Measurements from ENCODE around the gene UBE2Z. TPM values are rescaled to one million over a fixed set of nuclear protein-coding genes. Genes with fewer than 3 reads are reported as not detected.

UBE2Z gene
- total RNA-seq, 2 donors from 2014 or later = 28.3 to 47.1 TPM

GRCh38 chr17:48928876-48929811, 20.9 kb downstream of the UBE2Z start:
- 89 to 91% methylated on average over 6 of the region's 6 CpGs for WGBS, 2 donors
- intact Hi-C loops (cut with DNase I) = no loop called here
- H3K27ac ChIP-seq = no peak overlapping the region
- H3K27me3 ChIP-seq = no peaks in the 10 kb centered on the region
- peaks cover 7 to 27% of the 10 kb centered on the region in 2 donors for H3K36me3 ChIP-seq (replicated peaks in 1 of 2; ENCODE audit: insufficient read depth in 1 of 2, low read depth in 2 of 2)
- TF ChIP-seq, protein P1, sequence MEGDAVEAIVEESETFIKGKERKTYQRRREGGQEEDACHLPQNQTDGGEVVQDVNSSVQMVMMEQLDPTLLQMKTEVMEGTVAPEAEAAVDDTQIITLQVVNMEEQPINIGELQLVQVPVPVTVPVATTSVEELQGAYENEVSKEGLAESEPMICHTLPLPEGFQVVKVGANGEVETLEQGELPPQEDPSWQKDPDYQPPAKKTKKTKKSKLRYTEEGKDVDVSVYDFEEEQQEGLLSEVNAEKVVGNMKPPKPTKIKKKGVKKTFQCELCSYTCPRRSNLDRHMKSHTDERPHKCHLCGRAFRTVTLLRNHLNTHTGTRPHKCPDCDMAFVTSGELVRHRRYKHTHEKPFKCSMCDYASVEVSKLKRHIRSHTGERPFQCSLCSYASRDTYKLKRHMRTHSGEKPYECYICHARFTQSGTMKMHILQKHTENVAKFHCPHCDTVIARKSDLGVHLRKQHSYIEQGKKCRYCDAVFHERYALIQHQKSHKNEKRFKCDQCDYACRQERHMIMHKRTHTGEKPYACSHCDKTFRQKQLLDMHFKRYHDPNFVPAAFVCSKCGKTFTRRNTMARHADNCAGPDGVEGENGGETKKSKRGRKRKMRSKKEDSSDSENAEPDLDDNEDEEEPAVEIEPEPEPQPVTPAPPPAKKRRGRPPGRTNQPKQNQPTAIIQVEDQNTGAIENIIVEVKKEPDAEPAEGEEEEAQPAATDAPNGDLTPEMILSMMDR (IDR thresholded peaks at IDR 0.05) = no peak
- no peak for TF ChIP-seq POLR2A (IDR thresholded peaks at IDR 0.05)
- H3K4me3 ChIP-seq = no peak overlapping the region
- DNase-seq (no peak), ATAC-seq (no peak)
- peaks cover 8% of the 10 kb centered on the region for H3K4me1 ChIP-seq
- no peaks in the 10 kb centered on the region for H3K9me3 ChIP-seq

- no peak overlapping the region for H3K27ac ChIP-seq
- H3K9me3 ChIP-seq = no peaks in the 10 kb centered on the region
- ATAC-seq (no peak), DNase-seq (no peak)
- no peaks in the 10 kb centered on the region for H3K27me3 ChIP-seq
- H3K4me1 ChIP-seq = peaks cover 8% of the 10 kb centered on the region
- TF ChIP-seq, protein P1 (IDR thresholded peaks at IDR 0.05) = no peak
- TF ChIP-seq POLR2A (IDR thresholded peaks at IDR 0.05) = no peak
- no peak overlapping the region for H3K4me3 ChIP-seq
- peaks cover 7 to 24% of the 10 kb centered on the region in 2 donors for H3K36me3 ChIP-seq (replicated peaks in 1 of 2; ENCODE audit: insufficient read depth in 1 of 2, low read depth in 2 of 2)
- intact Hi-C loops (cut with DNase I) = no loop called here
- WGBS, 2 donors = 56 to 72% methylated on average over 1 of the region's 1 CpG
These were observed 21.6 kb downstream of the UBE2Z start for GRCh38 chr17:48929812-48930165.

GRCh38 chr17:48930435-48930873, 22.2 kb downstream of the UBE2Z start:
- ATAC-seq (no peak), DNase-seq (no peak)
- Histone ChIP-seq H3K4me1 (peaks cover 6% of the 10 kb centered on the region), H3K27me3 (no peaks in the 10 kb centered on the region), H3K9me3 (no peaks in the 10 kb centered on the region), H3K36me3 (replicated peaks in 1 of 2; ENCODE audit: insufficient read depth in 1 of 2, low read depth in 2 of 2) (peaks cover 7 to 24% of the 10 kb centered on the region in 2 donors), H3K27ac (no peak overlapping the region), H3K4me3 (no peak overlapping the region)
- TF ChIP-seq POLR2A (IDR thresholded peaks at IDR 0.05) = no peak
- TF ChIP-seq, protein P1 (IDR thresholded peaks at IDR 0.05) = no peak
- 37 to 40% methylated on average over 3 of the region's 3 CpGs for WGBS, 2 donors
- intact Hi-C loops (cut with DNase I) = no loop called here

- intact Hi-C loops (cut with DNase I) = no loop called here
- WGBS, 2 donors = 92 to 100% methylated on average over 2 to 6 of the region's 6 CpGs
- Histone ChIP-seq H3K27ac (no peak overlapping the region), H3K9me3 (no peaks in the 10 kb centered on the region), H3K4me1 (no peaks in the 10 kb centered on the region), H3K4me3 (no peak overlapping the region), H3K36me3 (replicated peaks in 1 of 2; ENCODE audit: insufficient read depth in 1 of 2, low read depth in 2 of 2) (peaks cover 0 to 19% of the 10 kb centered on the region in 2 donors), H3K27me3 (no peaks in the 10 kb centered on the region)
- DNase-seq (no peak), ATAC-seq (no peak)
- no peak for TF ChIP-seq POLR2A (IDR thresholded peaks at IDR 0.05)
- TF ChIP-seq, protein P1 (IDR thresholded peaks at IDR 0.05) = no peak
These were observed 24.8 kb downstream of the UBE2Z start for GRCh38 chr17:48933035-48933434.

All from body of pancreas (tissue), 4 donors.